HepG2 (cell line): Measurements from ENCODE around the gene ATG16L1. TPM values are rescaled to one million over a fixed set of nuclear protein-coding genes. Genes with fewer than 3 reads are reported as not detected.

ENCODE experiments used
- ATAC-seq: fragments of 200-7000 bp; cut with Tn5 transposase; 3 replicates; pipeline ENCODE4 v1.9.1; 2020; ENCODE audit warnings: mild to moderate bottlenecking, moderate library complexity
- BruUV-seq: library from RNA; stranded (reverse); fragments of 400-500 nt; replicated peaks from 2 replicates; lab custom pipeline; 2021; lab: Mats Ljungman, UMichigan
- CTCF ChIA-PET: fragments of 300-600 bp; formaldehyde crosslinking; extraction: SDS; loops from one replicate; lab custom pipeline; 2021; ENCODE audit warnings: low total read pairs, inconsistent platforms, low intra/inter-chr PET ratio; lab: Yijun Ruan, JAX
- POLR2A ChIA-PET: fragments of 350-600 bp; sonication (Branson Sonifier 250); formaldehyde crosslinking; loops from one replicate; lab custom pipeline; 2020; ENCODE audit warnings: antibody characterized with exemption, inconsistent platforms; lab: Yijun Ruan, JAX
- DNase-seq: peaks from one replicate; pipeline ENCODE4 v3.0.0-alpha.2; 2015; ENCODE audit warnings: low spot score
- FAIRE-seq: peaks from 3 replicates; lab custom pipeline; 2011; peaks lifted over from hg19 to GRCh38; lab: Jason Lieb, UNC
- H2AFZ ChIP-seq: one replicate; pipeline ENCODE4 v1.6.1; 2011; ENCODE audit warnings: low read length, inconsistent platforms
- H3K27ac ChIP-seq: fragments of 300-600 bp; 3 replicates; pipeline ENCODE4 v1.8.0; 2011; ENCODE audit warnings: mixed run types, mild to moderate bottlenecking, mixed read lengths, low read length, inconsistent platforms; ENCODE audit not compliant: insufficient read depth; ENCODE audit errors: extremely low read length
- H3K27me3 ChIP-seq, 2 experiments: fragments of 200-600 bp in 1 of 2; 2 replicates in 1 of 2; 3 replicates in 1 of 2; pipeline versions ENCODE4 v1.6.0 to v1.8.0; 2011; ENCODE audit warnings: low read length in 2 of 2, mild to moderate bottlenecking in 2 of 2, moderate library complexity in 2 of 2, inconsistent platforms in 1 of 2; ENCODE audit not compliant: insufficient read depth in 2 of 2, control insufficient read depth in 1 of 2
- H3K36me3 ChIP-seq, 2 experiments: fragments of 200-600 bp in 1 of 2; replicated peaks in 1 of 2; 2 replicates in 1 of 2; 3 replicates in 1 of 2; pipeline versions ENCODE4 v1.5.1 to v1.8.0; 2011; ENCODE audit warnings: low read length in 2 of 2, inconsistent platforms in 1 of 2; ENCODE audit not compliant: insufficient read depth in 2 of 2, control insufficient read depth in 1 of 2
- H3K4me1 ChIP-seq: 2 replicates; pipeline ENCODE4 v1.5.1; 2012; ENCODE audit warnings: low read length, inconsistent platforms; ENCODE audit not compliant: insufficient read depth
- H3K4me2 ChIP-seq: 2 replicates; pipeline ENCODE4 v1.6.0; 2011; ENCODE audit warnings: low read depth, low read length, inconsistent platforms
- H3K4me3 ChIP-seq, 3 experiments: fragments of 200-600 bp in 1 of 3; sonication (generic), shearing (Covaris generic) in 1 of 3; replicated peaks in 1 of 3; 2 replicates each; pipeline ENCODE4 v1.5.1; 2011 to 2016; ENCODE audit warnings: low read length in 3 of 3, inconsistent platforms in 2 of 3, low read depth in 2 of 3, mild to moderate bottlenecking in 2 of 3, control low read depth in 1 of 3, mixed read lengths in 1 of 3; ENCODE audit not compliant: insufficient read depth in 1 of 3
- H3K79me2 ChIP-seq: one replicate; pipeline ENCODE4 v1.6.1; 2011; ENCODE audit warnings: low read length, inconsistent platforms; ENCODE audit not compliant: insufficient read depth
- H3K9ac ChIP-seq: 2 replicates; pipeline ENCODE4 v1.6.0; 2011; ENCODE audit warnings: mild to moderate bottlenecking, low read depth, low read length, inconsistent platforms; ENCODE audit not compliant: insufficient read depth
- H3K9me3 ChIP-seq: 2 replicates; pipeline ENCODE4 v1.5.1; 2012; ENCODE audit warnings: mild to moderate bottlenecking, low read length
- H4K20me1 ChIP-seq: 2 replicates; pipeline ENCODE4 v1.6.0; 2011; ENCODE audit warnings: inconsistent platforms, mild to moderate bottlenecking, low read length, moderate library complexity; ENCODE audit not compliant: insufficient read depth
- BRD4 ChIP-seq: sonication (generic); formaldehyde crosslinking; IDR thresholded peaks from 2 replicates; pipeline ENCODE4 v1.4.0; 2020; ENCODE audit warnings: missing genetic modification reagents
- CBX5 ChIP-seq: sonication (generic); formaldehyde crosslinking; IDR thresholded peaks from 2 replicates; pipeline ENCODE4 v1.4.0; 2020; ENCODE audit warnings: missing genetic modification reagents, borderline replicate concordance
- ELF4 ChIP-seq: sonication (generic); formaldehyde crosslinking; IDR thresholded peaks from 2 replicates; pipeline ENCODE4 v1.5.0; 2020; ENCODE audit warnings: missing genetic modification reagents, mild to moderate bottlenecking, moderate library complexity, borderline replicate concordance
- NFIC ChIP-seq: IDR thresholded peaks from 2 replicates; pipeline ENCODE4 v1.6.1; 2012; ENCODE audit warnings: mild to moderate bottlenecking, low read length, inconsistent platforms
- SALL1 ChIP-seq: sonication (generic); formaldehyde crosslinking; IDR thresholded peaks from 2 replicates; pipeline ENCODE4 v1.8.0; 2022; ENCODE audit warnings: mild to moderate bottlenecking, missing genetic modification reagents
- SATB2 ChIP-seq: sonication (generic); formaldehyde crosslinking; IDR thresholded peaks from 2 replicates; pipeline ENCODE4 v1.5.0; 2020; ENCODE audit warnings: missing genetic modification reagents
- SP5 ChIP-seq: IDR thresholded peaks from 2 replicates; pipeline ENCODE4 v1.6.1; 2016; ENCODE audit warnings: low read depth, borderline replicate concordance
- SRSF1 ChIP-seq: fragments of 200-400 bp; formaldehyde crosslinking; optimal IDR thresholded peaks from 2 replicates; pipeline ENCODE3; 2017; ENCODE audit warnings: mild to moderate bottlenecking, low read depth, low read length, moderate library complexity
- SRSF9 ChIP-seq: fragments of 200-400 bp; formaldehyde crosslinking; IDR thresholded peaks from 2 replicates; pipeline ENCODE4 v1.6.1; 2018; ENCODE audit warnings: borderline replicate concordance, mild to moderate bottlenecking, low read depth, low read length; ENCODE audit not compliant: insufficient read depth, poor library complexity, severe bottlenecking
- ZBTB14 ChIP-seq: sonication (generic); formaldehyde crosslinking; IDR thresholded peaks from 2 replicates; pipeline ENCODE4 v1.4.0; 2020; ENCODE audit warnings: missing genetic modification reagents
- ZFYVE20 ChIP-seq: sonication (generic); formaldehyde crosslinking; IDR thresholded peaks from 2 replicates; pipeline ENCODE4 v1.8.0; 2023; ENCODE audit warnings: low read depth, mild to moderate bottlenecking, moderate library complexity, missing genetic modification reagents, borderline replicate concordance
- ZKSCAN5 ChIP-seq: sonication (generic); formaldehyde crosslinking; IDR thresholded peaks from 2 replicates; pipeline ENCODE4 v1.5.1; 2020; ENCODE audit warnings: mild to moderate bottlenecking, missing genetic modification reagents
- ZNF652 ChIP-seq: IDR thresholded peaks from 2 replicates; pipeline ENCODE4 v1.6.1; 2016; ENCODE audit warnings: low read depth, borderline replicate concordance
- WGBS: methylation state at CpG from one replicate; pipeline ENCODE4 v1.1.6; 2017; ENCODE audit warnings: low lambda C conversion rate; 5-methylcytosine and 5-hydroxymethylcytosine counted together
- in situ Hi-C: cut with HindIII; loops from 2 replicates; pipeline ENCODE4 v1.10.0; 2017; ENCODE audit warnings: low pct_unique_long_range_greater_than_20kb; ENCODE audit not compliant: extremely low pct_ligation_motif_present
- intact Hi-C: fragments of 100-400 bp; cut with micrococcal nuclease; formaldehyde crosslinking; loops from one replicate; pipeline ENCODE4 v1.10.0; 2022; ENCODE audit not compliant: unreplicated experiment
- polyA plus RNA-seq, 8 experiments: library from polyadenylated mRNA; depleted of rRNA in 3 of 8; stranded (reverse) in 7 of 8; unstranded in 1 of 8; fragments of >200 nt; fragmentation: Illumina TruSeq in 4 of 8; extraction: Trizol in 4 of 8; gene quantifications; 2 replicates each; pipeline versions ENCODE4 v1.2.1 to v1.2.3, GENCODE V29; 2011 to 2016; ENCODE audit warnings: low read depth in 4 of 8, missing spikeins in 1 of 8, mixed read lengths in 1 of 8; ENCODE audit not compliant: insufficient read depth in 1 of 8
- total RNA-seq, 5 experiments: library from RNA; depleted of rRNA; stranded (reverse); fragments of >200 nt; fragmentation: Illumina TruSeq; extraction: Trizol; gene quantifications; 2 replicates each; pipeline ENCODE4 v1.2.3, GENCODE V29; 2016; ENCODE audit warnings: low read depth in 1 of 5
- TF ChIP-seq, protein P1 (sequence below): sonication (generic); formaldehyde crosslinking; IDR thresholded peaks from 2 replicates; pipeline ENCODE4 v1.4.0; 2020; ENCODE audit warnings: missing genetic modification reagents

ATG16L1 gene
- total and polyA plus RNA-seq, 2 of the 13 experiments (the other 11 are each of a cell fraction or from before 2014, with no cell fraction given): 26.0 to 51.7 TPM

DNA sequence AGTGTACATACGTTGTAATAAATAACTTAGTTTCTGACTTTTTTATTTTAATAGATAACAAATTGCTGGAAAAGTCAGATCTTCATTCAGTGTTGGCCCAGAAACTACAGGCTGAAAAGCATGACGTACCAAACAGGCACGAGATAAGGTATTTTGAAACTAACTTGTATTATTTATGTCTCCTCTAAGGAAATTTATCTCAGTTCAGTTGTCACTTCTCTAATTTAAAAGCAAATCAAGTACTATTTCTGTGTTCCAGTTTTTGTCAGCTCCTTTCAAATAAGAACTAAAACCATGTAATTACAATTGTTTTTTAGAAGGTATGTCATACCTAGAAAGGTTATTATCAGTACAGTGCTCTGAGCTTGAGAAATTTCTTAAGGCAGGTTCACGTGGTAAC is 4.6 kb downstream of the ATG16L1 start:
- intact Hi-C loops: loop anchor here (10.0 kb wide), 1 partner anchor 99 kb away; the partner anchor contains the start of gene DGKD
- in situ Hi-C loops: no loop called here

More for the DNA sequence above, 4.6 kb downstream of the ATG16L1 start:
- TF ChIP-seq SP5 (CRISPR knock-in tag): no peak
- TF ChIP-seq, protein P1, sequence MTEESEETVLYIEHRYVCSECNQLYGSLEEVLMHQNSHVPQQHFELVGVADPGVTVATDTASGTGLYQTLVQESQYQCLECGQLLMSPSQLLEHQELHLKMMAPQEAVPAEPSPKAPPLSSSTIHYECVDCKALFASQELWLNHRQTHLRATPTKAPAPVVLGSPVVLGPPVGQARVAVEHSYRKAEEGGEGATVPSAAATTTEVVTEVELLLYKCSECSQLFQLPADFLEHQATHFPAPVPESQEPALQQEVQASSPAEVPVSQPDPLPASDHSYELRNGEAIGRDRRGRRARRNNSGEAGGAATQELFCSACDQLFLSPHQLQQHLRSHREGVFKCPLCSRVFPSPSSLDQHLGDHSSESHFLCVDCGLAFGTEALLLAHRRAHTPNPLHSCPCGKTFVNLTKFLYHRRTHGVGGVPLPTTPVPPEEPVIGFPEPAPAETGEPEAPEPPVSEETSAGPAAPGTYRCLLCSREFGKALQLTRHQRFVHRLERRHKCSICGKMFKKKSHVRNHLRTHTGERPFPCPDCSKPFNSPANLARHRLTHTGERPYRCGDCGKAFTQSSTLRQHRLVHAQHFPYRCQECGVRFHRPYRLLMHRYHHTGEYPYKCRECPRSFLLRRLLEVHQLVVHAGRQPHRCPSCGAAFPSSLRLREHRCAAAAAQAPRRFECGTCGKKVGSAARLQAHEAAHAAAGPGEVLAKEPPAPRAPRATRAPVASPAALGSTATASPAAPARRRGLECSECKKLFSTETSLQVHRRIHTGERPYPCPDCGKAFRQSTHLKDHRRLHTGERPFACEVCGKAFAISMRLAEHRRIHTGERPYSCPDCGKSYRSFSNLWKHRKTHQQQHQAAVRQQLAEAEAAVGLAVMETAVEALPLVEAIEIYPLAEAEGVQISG (CRISPR knock-in tag): no peak
- TF ChIP-seq ZBTB14 (CRISPR knock-in tag): no peak
- no peak for TF ChIP-seq SATB2 (CRISPR knock-in tag)
- TF ChIP-seq ELF4 (CRISPR knock-in tag): no peak
- TF ChIP-seq BRD4 (CRISPR knock-in tag): no peak
- TF ChIP-seq NFIC: no peak
- TF ChIP-seq ZKSCAN5: no peak
- TF ChIP-seq SRSF9: no peak
- no peak for TF ChIP-seq ZNF652
- TF ChIP-seq SRSF1: no peak
- no peak for TF ChIP-seq CBX5 (CRISPR knock-in tag)
- no peak for TF ChIP-seq SALL1 (CRISPR knock-in tag)
- no peak for TF ChIP-seq ZFYVE20 (CRISPR knock-in tag)
- TF ChIP-seq, all 625 proteins: peak for 0
- no peak overlapping the region for H3K9ac ChIP-seq
- BruUV-seq: no TSS peak
- H3K36me3 ChIP-seq: peaks cover 22 to 51% of the 10 kb centered on the region in 2 experiments
- H3K4me1 ChIP-seq: peaks cover 33% of the 10 kb centered on the region
- H3K4me2 ChIP-seq: no peak overlapping the region
- no peaks in the 10 kb centered on the region for H3K9me3 ChIP-seq
- H2AFZ ChIP-seq: no peak overlapping the region
- no peak overlapping the region for H3K27ac ChIP-seq
- no peak for ATAC-seq
- H3K4me3 ChIP-seq: no peak overlapping the region
- ChIA-PET POLR2A (no interaction called here), CTCF (no interaction called here)
- DNase-seq: no peak
- FAIRE-seq: no peak
- H3K27me3 ChIP-seq: no peaks in the 10 kb centered on the region; a peak in 1 of 5 replicates
- H4K20me1 ChIP-seq: peaks cover 3% of the 10 kb centered on the region; the same call in 1 of the 2 replicates
- 96% methylated on average over 4 of the region's 4 CpGs for WGBS
- H3K79me2 ChIP-seq: peaks cover 51% of the 10 kb centered on the region
